Activated gamma-delta T cell treated with Interleukin-2 at 50 U/mL for 16 hours (primary cell): ENCODE results near the gene SNRNP48.

Experiments used
- DNase-seq: peaks from one replicate; pipeline ENCODE4 v3.0.0-alpha.2; 2020

Gene SNRNP48

DNA sequence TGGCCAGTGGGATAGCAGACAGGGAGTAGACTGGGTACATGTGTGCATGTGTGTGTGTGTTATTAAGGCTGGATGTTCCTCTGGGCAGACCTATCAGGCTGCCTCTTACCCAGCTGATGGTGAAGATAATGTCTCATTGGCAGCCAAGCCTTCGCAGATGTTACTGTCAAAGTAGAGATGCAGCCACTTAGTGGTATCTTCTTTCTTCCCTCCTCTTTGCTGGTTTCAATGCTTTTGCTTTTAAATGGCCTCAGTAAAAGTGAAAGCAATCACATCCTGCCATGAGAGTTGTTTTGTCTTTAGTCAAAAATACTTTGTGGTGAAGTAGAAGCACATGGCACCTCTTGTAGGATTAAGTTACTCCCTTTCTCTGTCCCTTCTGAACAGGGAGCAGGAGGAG lies 57.5 kb downstream of the SNRNP48 start:
- DNase-seq, result no peak

DNA sequence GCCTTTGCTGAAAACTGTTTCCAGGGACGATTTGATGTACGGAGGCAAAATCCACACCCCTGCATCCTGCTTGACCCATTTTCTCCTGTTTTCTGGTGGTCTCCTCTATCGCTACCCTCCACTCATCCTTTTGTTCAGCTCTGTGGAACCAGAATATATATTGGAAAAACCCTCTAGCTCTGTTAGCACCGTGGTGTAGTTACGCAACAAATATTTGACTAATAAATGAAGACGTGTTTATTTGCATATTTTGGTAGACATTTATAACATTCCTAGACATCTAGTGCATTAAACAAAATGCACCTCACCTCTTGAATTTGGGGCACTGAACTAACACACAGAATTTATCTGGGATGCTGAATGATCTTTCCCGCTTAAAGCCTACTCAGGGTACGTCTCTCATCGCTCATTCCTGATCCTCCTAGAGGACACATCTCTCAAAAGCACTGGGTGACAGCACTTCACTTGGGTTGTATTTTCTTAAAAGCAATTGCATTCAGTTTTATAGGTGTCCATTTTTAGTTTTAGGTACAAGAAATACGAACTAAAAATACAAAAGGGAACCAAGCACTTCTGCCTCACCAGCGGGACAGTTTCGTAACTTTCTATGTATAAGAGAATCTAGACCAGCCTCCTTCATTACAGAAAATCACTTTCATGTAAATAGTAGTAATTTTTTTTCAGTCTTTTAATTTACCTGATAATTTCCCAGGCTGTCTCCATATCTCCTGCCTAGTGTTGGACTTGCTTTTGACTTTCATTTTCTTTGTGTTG lies 59.2 kb downstream of the SNRNP48 start:
- DNase-seq, result no peak

DNA sequence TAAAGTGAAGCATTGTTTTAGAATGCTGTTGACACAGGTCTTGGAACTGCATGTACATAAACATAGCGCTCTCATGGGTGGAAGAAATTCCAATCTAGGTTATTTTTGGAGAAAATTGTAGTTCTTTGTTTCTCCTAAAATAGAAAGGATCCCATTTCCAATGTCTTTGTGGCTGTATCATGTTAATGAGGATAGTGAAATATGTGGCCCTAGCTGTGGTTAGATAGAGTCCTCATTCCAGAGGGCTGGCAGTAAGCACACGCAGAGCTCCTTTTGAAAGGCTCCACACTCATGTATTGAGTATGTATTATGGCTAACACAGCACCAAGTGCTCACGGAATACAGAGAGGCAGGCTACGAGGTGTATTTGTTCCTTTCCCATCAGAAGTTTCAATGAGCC lies 60.9 kb downstream of the SNRNP48 start:
- DNase-seq, result no peak

DNA sequence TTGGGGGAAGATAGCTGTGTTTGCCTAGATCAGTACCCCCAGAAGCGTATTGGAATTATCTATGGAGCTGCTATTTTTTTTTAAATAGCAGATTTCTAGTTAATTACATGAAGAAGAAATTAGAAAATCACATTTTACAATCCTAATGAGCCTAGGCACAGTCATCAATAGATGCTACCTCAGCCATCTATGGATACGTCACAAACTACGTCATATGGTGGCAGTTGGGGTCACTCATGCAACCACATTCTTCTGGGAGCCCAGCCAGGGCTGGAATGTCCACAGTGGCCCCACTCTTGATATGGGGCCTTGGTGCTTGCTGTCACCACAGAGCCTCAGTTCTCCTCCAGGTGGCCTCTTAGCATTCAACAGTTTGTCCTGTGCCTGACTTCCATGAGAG lies 63.0 kb downstream of the SNRNP48 start:
- DNase-seq, result no peak

DNA sequence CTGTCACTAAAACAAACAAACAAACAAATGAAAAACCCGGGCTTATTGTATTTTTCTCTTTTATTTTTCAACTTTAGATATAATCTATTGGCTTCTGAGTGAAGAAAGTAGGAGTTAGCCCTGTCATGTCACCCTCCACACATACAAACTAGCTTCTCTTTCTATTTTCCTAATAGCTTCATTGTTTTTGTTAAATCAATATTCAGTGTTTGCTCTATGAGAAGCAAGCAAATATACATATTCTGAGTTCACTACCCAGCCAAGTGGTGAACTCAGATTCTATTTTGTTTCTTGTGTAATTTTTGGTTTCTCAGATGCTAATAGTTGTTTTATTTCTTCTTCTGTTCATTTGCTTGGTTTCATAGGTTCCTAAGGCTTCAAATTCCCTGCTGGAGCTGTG lies 66.4 kb downstream of the SNRNP48 start:
- DNase-seq, result no peak

DNA sequence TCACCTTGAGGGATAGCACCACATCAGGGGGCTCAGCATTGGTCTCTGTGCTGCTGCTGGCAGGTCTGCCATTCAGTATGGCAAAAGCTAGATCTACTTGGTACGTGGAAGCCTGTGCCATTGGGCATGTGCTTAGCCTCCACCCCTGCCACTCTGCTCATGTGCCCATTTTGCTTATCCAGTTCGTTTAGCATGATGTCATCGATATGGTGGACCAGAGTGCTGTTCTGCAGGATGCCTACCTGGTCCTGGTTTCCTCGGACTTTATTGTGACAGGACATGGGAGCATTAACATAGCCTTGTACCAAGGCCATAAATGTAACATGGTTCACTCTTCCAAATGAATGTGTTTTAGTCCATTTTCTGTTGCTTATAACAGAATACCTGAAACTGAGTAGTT lies 68.5 kb downstream of the SNRNP48 start:
- no peak for DNase-seq

DNA sequence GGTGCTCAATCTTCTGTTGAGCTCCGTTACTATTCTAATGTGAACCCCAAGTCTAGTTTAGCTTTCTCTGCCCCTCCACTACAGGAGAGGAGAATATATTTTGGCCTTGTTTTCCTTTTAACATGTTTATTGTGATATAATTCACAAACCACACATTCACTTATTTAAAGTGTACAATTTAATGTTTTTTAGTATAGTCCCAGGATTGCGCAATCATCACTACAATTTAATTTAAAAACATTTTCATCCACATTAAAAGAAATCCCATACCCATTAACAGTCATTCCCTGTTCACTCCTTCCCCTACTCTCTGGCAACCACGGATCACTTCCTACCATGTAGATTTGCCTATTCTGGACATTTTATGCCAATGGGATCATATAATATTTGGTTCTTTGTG lies 71.4 kb downstream of the SNRNP48 start:
- no peak for DNase-seq
